Skeletal muscle tissue (tissue), 4 donors: ENCODE results near the gene HGFAC. TPM values are rescaled to one million over a fixed set of nuclear protein-coding genes. Genes with fewer than 3 reads are reported as not detected.

Source experiments
- H3K27ac ChIP-seq: one replicate; pipeline ENCODE4 v1.7.0; 2013; ENCODE audit warnings: mild to moderate bottlenecking, low read depth, low read length, inconsistent platforms
- H3K27me3 ChIP-seq, 3 donors: one replicate each; pipeline ENCODE4 v1.7.0; 2013; ENCODE audit warnings: low read length in 3 of 3; ENCODE audit not compliant: control insufficient read depth in 3 of 3, insufficient read depth in 3 of 3
- H3K36me3 ChIP-seq, 3 donors: one replicate each; pipeline ENCODE4 v1.7.0; 2013; ENCODE audit warnings: low read length in 3 of 3; ENCODE audit not compliant: control insufficient read depth in 3 of 3, insufficient read depth in 3 of 3
- H3K4me1 ChIP-seq, 3 donors: one replicate each; pipeline ENCODE4 v1.7.0; 2013; ENCODE audit warnings: low read length in 3 of 3, mild to moderate bottlenecking in 3 of 3; ENCODE audit not compliant: control insufficient read depth in 3 of 3, insufficient read depth in 3 of 3
- H3K4me3 ChIP-seq, 3 donors: one replicate each; pipeline ENCODE4 v1.7.0; 2013; ENCODE audit warnings: low read length in 3 of 3
- H3K9ac ChIP-seq, 3 donors: one replicate each; pipeline ENCODE4 v1.7.0; 2013; ENCODE audit warnings: low read length in 3 of 3, mild to moderate bottlenecking in 3 of 3, moderate library complexity in 2 of 3, low read depth in 1 of 3
- H3K9me3 ChIP-seq, 3 donors: one replicate each; pipeline ENCODE4 v1.7.0; 2013; ENCODE audit warnings: low read length in 3 of 3; ENCODE audit not compliant: control insufficient read depth in 3 of 3
- total RNA-seq: library from RNA; depleted of rRNA; stranded (reverse); fragments of >200 nt; gene quantifications from one replicate; pipeline ENCODE4 v1.2.3, GENCODE V29; 2014
- donor health status: Osteomylitis.

The HGFAC gene
- total RNA-seq, 1 donor from 2014 or later: 0.52 TPM

GRCh38 chr4:3466691-3467600 is 25.2 kb downstream of the HGFAC start:
- peaks cover 32 to 78% (median 76%) of the 10 kb centered on the region in 3 donors for H3K4me1 ChIP-seq
- peaks cover 0 to 22% (median 5%) of the 10 kb centered on the region in 3 donors for H3K27me3 ChIP-seq
- peak overlapping the region; percentile 87 for H3K27ac ChIP-seq
- peak overlapping the region in 2 of 3 donors; percentile 62 to 98 for H3K9ac ChIP-seq
- peaks cover 0 to 4% (median 0%) of the 10 kb centered on the region in 3 donors for H3K9me3 ChIP-seq
- H3K4me3 ChIP-seq: peak overlapping the region in 2 of 3 donors; percentile 1 to 85
- peaks cover 0 to 5% (median 0%) of the 10 kb centered on the region in 3 donors for H3K36me3 ChIP-seq

- Histone ChIP-seq H3K27me3 (peaks cover 0 to 21% (median 5%) of the 10 kb centered on the region in 3 donors), H3K36me3 (peaks cover 0 to 5% (median 0%) of the 10 kb centered on the region in 3 donors), H3K4me3 (peak overlapping the region in 2 of 3 donors; percentile 1 to 67), H3K9ac (peak overlapping the region in 1 of 3 donors; percentile 77), H3K27ac (peak overlapping the region; percentile 15), H3K4me1 (peaks cover 28 to 78% (median 75%) of the 10 kb centered on the region in 3 donors), H3K9me3 (peaks cover 0 to 4% (median 0%) of the 10 kb centered on the region in 3 donors)
These were observed 25.8 kb downstream of the HGFAC start for GRCh38 chr4:3467601-3468031.

GRCh38 chr4:3468154-3468553 is 26.4 kb downstream of the HGFAC start:
- H3K9ac ChIP-seq: peak overlapping the region in 1 of 3 donors; percentile 77
- H3K36me3 ChIP-seq: peaks cover 0 to 5% (median 0%) of the 10 kb centered on the region in 3 donors
- peak overlapping the region in 1 of 3 donors; percentile 67 for H3K4me3 ChIP-seq
- peaks cover 31 to 80% (median 78%) of the 10 kb centered on the region in 3 donors for H3K4me1 ChIP-seq
- no peak overlapping the region for H3K27ac ChIP-seq
- H3K9me3 ChIP-seq: peaks cover 0 to 4% (median 0%) of the 10 kb centered on the region in 3 donors
- H3K27me3 ChIP-seq: peaks cover 0 to 20% (median 5%) of the 10 kb centered on the region in 3 donors

- H3K9ac ChIP-seq: no peak overlapping the region
- H3K27me3 ChIP-seq: peaks cover 0 to 18% (median 5%) of the 10 kb centered on the region in 3 donors
- H3K27ac ChIP-seq: no peak overlapping the region
- H3K36me3 ChIP-seq: peaks cover 0 to 5% (median 0%) of the 10 kb centered on the region in 3 donors
- H3K4me3 ChIP-seq: no peak overlapping the region
- H3K9me3 ChIP-seq: peaks cover 0 to 4% (median 0%) of the 10 kb centered on the region in 3 donors
- peaks cover 31 to 87% (median 78%) of the 10 kb centered on the region in 3 donors for H3K4me1 ChIP-seq
These were observed 27.0 kb downstream of the HGFAC start for GRCh38 chr4:3468804-3469203.

GRCh38 chr4:3469386-3470243 is 27.8 kb downstream of the HGFAC start:
- Histone ChIP-seq H3K9me3 (peaks cover 0 to 4% (median 0%) of the 10 kb centered on the region in 3 donors), H3K4me1 (peaks cover 31 to 86% (median 70%) of the 10 kb centered on the region in 3 donors), H3K36me3 (peaks cover 0 to 5% (median 0%) of the 10 kb centered on the region in 3 donors), H3K27ac (no peak overlapping the region), H3K27me3 (peaks cover 0 to 11% (median 0%) of the 10 kb centered on the region in 3 donors), H3K4me3 (no peak overlapping the region), H3K9ac (peak overlapping the region in 1 of 3 donors; percentile 62)

- Histone ChIP-seq H3K9ac (peak overlapping the region in 1 of 3 donors; percentile 62), H3K27ac (no peak overlapping the region), H3K4me1 (peaks cover 24 to 80% (median 66%) of the 10 kb centered on the region in 3 donors), H3K27me3 (peaks cover 0 to 4% (median 0%) of the 10 kb centered on the region in 3 donors), H3K9me3 (peaks cover 0 to 4% (median 0%) of the 10 kb centered on the region in 3 donors), H3K36me3 (peaks cover 0 to 9% (median 0%) of the 10 kb centered on the region in 3 donors), H3K4me3 (no peak overlapping the region)
These were observed 28.7 kb downstream of the HGFAC start for GRCh38 chr4:3470244-3471097.

- Histone ChIP-seq H3K27ac (no peak overlapping the region), H3K9ac (no peak overlapping the region), H3K4me1 (peaks cover 18 to 74% (median 58%) of the 10 kb centered on the region in 3 donors), H3K27me3 (peaks cover 0 to 4% (median 0%) of the 10 kb centered on the region in 3 donors), H3K36me3 (peaks cover 0 to 9% (median 0%) of the 10 kb centered on the region in 3 donors), H3K4me3 (no peak overlapping the region), H3K9me3 (peaks cover 0 to 4% (median 0%) of the 10 kb centered on the region in 3 donors)
These were observed 29.5 kb downstream of the HGFAC start for GRCh38 chr4:3471098-3471760.

GRCh38 chr4:3471886-3472285 is 30.1 kb downstream of the HGFAC start:
- Histone ChIP-seq H3K9me3 (peaks cover 0 to 4% (median 0%) of the 10 kb centered on the region in 3 donors), H3K27me3 (peaks cover 0 to 4% (median 0%) of the 10 kb centered on the region in 3 donors), H3K4me1 (peaks cover 13 to 68% (median 52%) of the 10 kb centered on the region in 3 donors), H3K4me3 (no peak overlapping the region), H3K36me3 (peaks cover 0 to 15% (median 3%) of the 10 kb centered on the region in 3 donors), H3K9ac (peak overlapping the region in 1 of 3 donors; percentile 64), H3K27ac (no peak overlapping the region)
